ENCODE data around the gene ZFHX2.
"Not testable (repeated sequence)": the region's sequence is repeated elsewhere in the genome, so short reads cannot be mapped to it uniquely, and the experiment has no call there.

Gene ZFHX2

DNA sequence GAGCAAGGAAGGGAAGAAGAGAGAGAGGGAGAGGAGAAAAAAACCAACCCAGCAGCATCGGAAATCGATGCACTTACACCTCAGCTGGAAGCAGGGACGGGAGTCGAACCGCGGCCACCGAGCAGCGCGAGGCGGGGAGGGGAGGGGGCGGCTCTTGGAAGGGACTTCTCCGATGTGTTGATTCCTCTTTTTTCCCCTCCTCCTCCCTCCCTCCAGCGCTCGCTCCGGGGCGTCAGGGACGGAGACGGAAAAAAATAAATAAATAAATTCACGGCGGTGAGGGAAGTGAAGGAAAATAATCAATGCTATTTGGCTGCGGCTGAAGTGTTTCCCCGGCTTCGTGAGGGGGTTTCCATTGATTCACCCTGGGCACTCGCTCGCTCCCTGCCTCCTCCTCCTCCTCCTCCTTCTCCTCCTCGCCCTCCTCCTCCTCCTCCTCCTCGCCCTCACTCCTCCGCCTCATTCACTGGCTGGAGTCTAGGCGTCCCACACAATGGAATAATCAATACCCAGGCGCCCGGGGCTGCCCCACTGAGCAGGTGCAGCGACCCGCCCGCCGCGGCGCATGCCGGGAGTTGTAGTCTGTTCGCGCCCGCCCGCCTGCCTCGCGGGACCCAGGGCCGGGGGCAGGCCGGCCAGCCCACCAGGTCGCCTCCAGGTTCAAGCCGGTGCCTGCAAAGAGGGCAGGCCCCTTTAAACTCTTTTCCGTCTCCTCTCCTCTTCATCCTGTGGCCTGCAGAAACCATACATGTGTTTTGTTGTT is at the start of gene ZFHX2:
ZFHX2 (minus strand) TSS at position 500 of the 763 bp plus-strand sequence. CDS start 16,440 bp downstream, outside the sequence.
- Histone ChIP-seq H2AFZ (ENCODE audit: low read depth, low read length) (peak within 1 kb of the TSS; percentile 85), H3K4me1 (ENCODE audit: insufficient read depth, low read length) (peaks cover 37% of the 10 kb centered on the region), H3K9ac (ENCODE audit: low read depth, low read length) (peak within 1 kb of the TSS; percentile 67), H3K4me2 (ENCODE audit: insufficient read depth, low read length) (peak within 1 kb of the TSS; percentile 89), H3K9me3 (ENCODE audit: insufficient read depth, low read length, severe bottlenecking) (no peaks in the 10 kb centered on the region), H3K27ac (ENCODE audit: low read length) (peak within 1 kb of the TSS; percentile 60), H4K20me1 (ENCODE audit: insufficient read depth, low read length) (no peaks in the 10 kb centered on the region), H3K79me2 (ENCODE audit: insufficient read depth, low read length) (peaks cover 16% of the 10 kb centered on the region), H3K4me3 (ENCODE audit: low read depth in 1 of 2, low read length in 2 of 2) (peak within 1 kb of the TSS; percentile 49 to 74), H3K36me3 (ENCODE audit: insufficient read depth, low read length) (no peaks in the 10 kb centered on the region; the same call in 1 of the 2 replicates), H3K27me3 (ENCODE audit: insufficient read depth, low read length, poor library complexity) (no peaks in the 10 kb centered on the region)
- TF ChIP-seq EZH2 (IDR thresholded peaks at IDR 0.05; ENCODE audit: borderline replicate concordance, low read depth, low read length, severe bottlenecking), result no peak
- TF ChIP-seq, protein P1, sequence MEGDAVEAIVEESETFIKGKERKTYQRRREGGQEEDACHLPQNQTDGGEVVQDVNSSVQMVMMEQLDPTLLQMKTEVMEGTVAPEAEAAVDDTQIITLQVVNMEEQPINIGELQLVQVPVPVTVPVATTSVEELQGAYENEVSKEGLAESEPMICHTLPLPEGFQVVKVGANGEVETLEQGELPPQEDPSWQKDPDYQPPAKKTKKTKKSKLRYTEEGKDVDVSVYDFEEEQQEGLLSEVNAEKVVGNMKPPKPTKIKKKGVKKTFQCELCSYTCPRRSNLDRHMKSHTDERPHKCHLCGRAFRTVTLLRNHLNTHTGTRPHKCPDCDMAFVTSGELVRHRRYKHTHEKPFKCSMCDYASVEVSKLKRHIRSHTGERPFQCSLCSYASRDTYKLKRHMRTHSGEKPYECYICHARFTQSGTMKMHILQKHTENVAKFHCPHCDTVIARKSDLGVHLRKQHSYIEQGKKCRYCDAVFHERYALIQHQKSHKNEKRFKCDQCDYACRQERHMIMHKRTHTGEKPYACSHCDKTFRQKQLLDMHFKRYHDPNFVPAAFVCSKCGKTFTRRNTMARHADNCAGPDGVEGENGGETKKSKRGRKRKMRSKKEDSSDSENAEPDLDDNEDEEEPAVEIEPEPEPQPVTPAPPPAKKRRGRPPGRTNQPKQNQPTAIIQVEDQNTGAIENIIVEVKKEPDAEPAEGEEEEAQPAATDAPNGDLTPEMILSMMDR (IDR thresholded peaks at IDR 0.05; ENCODE audit: borderline replicate concordance, extremely low read depth, low read length, poor library complexity, severe bottlenecking), result no peak
- DNase-seq (peak; percentile 83), ATAC-seq (ENCODE audit: insufficient read depth, low read depth) (peak; percentile 75)

DNA sequence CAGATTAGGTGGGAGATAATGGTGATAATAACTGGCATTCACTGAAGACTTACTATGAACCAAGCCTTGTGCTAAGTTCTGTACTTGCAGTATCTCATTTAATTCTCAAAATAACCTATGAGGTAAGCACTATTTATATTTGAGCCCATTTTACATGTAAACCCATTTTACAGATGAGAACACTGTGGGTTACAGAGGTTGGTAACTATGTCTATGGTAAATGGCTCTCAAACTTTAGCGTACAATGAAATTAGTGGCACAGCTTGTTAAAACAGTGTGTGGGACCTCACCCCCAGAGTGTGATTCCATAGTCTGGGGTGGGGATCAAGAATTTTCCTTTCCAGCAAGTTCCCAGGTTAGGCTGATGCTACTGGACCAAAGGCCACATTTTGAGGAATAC is 49.2 kb upstream of the ZFHX2 start:
- ATAC-seq (ENCODE audit: insufficient read depth, low read depth), result no peak
- no peaks in the 10 kb centered on the region for H3K9me3 ChIP-seq (ENCODE audit: insufficient read depth, low read length, severe bottlenecking)
- no peak overlapping the region for H2AFZ ChIP-seq (ENCODE audit: low read depth, low read length)

DNA sequence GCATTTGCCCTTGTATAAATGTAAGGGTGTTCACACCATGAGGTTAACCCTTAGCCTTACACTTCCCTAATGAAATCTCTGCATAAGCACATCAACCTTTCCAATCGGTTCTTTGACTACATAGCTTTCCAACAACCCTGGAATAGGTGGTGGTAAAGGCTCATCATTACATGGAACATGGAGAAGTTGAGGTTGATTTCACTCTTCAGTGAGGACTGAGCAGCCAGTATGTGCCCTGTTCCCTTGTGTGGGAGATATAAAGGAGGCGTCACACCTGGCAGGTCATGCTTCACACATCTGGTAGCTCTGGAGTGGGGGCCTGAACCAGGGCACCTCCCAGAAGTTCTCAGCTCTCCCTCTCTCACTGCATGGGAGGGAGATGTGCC is 48.8 kb upstream of the ZFHX2 start:
- H4K20me1 ChIP-seq (ENCODE audit: insufficient read depth, low read length), result no peaks in the 10 kb centered on the region
- H2AFZ ChIP-seq (ENCODE audit: low read depth, low read length), result no peak overlapping the region
- H3K36me3 ChIP-seq (ENCODE audit: insufficient read depth, low read length), result no peaks in the 10 kb centered on the region
- H3K4me1 ChIP-seq (ENCODE audit: insufficient read depth, low read length), result no peaks in the 10 kb centered on the region
- no peak overlapping the region for H3K27ac ChIP-seq (ENCODE audit: low read length)
- H3K9ac ChIP-seq (ENCODE audit: low read depth, low read length), result no peak overlapping the region
- DNase-seq (no peak), ATAC-seq (ENCODE audit: insufficient read depth, low read depth) (no peak)
- H3K27me3 ChIP-seq (ENCODE audit: insufficient read depth, low read length, poor library complexity), result no peaks in the 10 kb centered on the region
- no peaks in the 10 kb centered on the region for H3K79me2 ChIP-seq (ENCODE audit: insufficient read depth, low read length)
- no peak overlapping the region for H3K4me2 ChIP-seq (ENCODE audit: insufficient read depth, low read length)
- no peak overlapping the region for H3K4me3 ChIP-seq (ENCODE audit: low read depth in 1 of 2, low read length in 2 of 2)
- TF ChIP-seq, protein P1 (IDR thresholded peaks at IDR 0.05; ENCODE audit: borderline replicate concordance, extremely low read depth, low read length, poor library complexity, severe bottlenecking), result no peak
- TF ChIP-seq EZH2 (IDR thresholded peaks at IDR 0.05; ENCODE audit: borderline replicate concordance, low read depth, low read length, severe bottlenecking), result no peak
- no peaks in the 10 kb centered on the region for H3K9me3 ChIP-seq (ENCODE audit: insufficient read depth, low read length, severe bottlenecking)

More for the DNA sequence above, 49.2 kb upstream of the ZFHX2 start:
- Histone ChIP-seq H3K4me3 (ENCODE audit: low read depth in 1 of 2, low read length in 2 of 2) (no peak overlapping the region), H3K4me2 (ENCODE audit: insufficient read depth, low read length) (no peak overlapping the region), H3K9ac (ENCODE audit: low read depth, low read length) (no peak overlapping the region), H4K20me1 (ENCODE audit: insufficient read depth, low read length) (no peaks in the 10 kb centered on the region), H3K36me3 (ENCODE audit: insufficient read depth, low read length) (no peaks in the 10 kb centered on the region), H3K79me2 (ENCODE audit: insufficient read depth, low read length) (no peaks in the 10 kb centered on the region), H3K4me1 (ENCODE audit: insufficient read depth, low read length) (no peaks in the 10 kb centered on the region), H3K27ac (ENCODE audit: low read length) (no peak overlapping the region), H3K27me3 (ENCODE audit: insufficient read depth, low read length, poor library complexity) (no peaks in the 10 kb centered on the region)
- no peak for TF ChIP-seq EZH2 (IDR thresholded peaks at IDR 0.05; ENCODE audit: borderline replicate concordance, low read depth, low read length, severe bottlenecking)
- TF ChIP-seq, protein P1 (IDR thresholded peaks at IDR 0.05; ENCODE audit: borderline replicate concordance, extremely low read depth, low read length, poor library complexity, severe bottlenecking), result no peak
- no peak for DNase-seq

DNA sequence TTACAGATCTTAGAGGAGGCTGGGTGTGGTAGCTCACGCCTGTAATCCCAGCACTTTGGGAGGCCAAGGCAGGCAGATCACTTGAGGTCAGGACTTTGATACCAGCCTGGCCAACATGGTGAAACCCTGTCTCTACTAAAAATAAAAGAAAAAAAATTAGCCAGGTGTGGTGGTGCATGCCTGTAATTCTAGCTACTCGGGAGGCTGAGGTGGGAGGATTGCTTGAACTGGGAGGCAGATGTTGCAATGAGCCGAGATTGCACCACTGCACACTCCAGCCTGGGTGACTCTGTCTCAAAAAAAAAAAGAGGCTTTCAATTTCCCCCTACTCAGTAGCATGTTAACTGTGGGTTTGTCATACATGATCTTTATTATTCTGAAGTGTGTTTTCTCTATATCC is 42.6 kb upstream of the ZFHX2 start:
- not testable (repeated sequence) for H3K9ac ChIP-seq (ENCODE audit: low read depth, low read length); ATAC-seq (ENCODE audit: insufficient read depth, low read depth); H3K27me3 ChIP-seq (ENCODE audit: insufficient read depth, low read length, poor library complexity); H3K4me3 ChIP-seq (ENCODE audit: low read depth in 1 of 2, low read length in 2 of 2); DNase-seq; H4K20me1 ChIP-seq (ENCODE audit: insufficient read depth, low read length); H3K79me2 ChIP-seq (ENCODE audit: insufficient read depth, low read length); H3K4me2 ChIP-seq (ENCODE audit: insufficient read depth, low read length); H2AFZ ChIP-seq (ENCODE audit: low read depth, low read length); H3K36me3 ChIP-seq (ENCODE audit: insufficient read depth, low read length); H3K4me1 ChIP-seq (ENCODE audit: insufficient read depth, low read length); H3K27ac ChIP-seq (ENCODE audit: low read length); H3K9me3 ChIP-seq (ENCODE audit: insufficient read depth, low read length, severe bottlenecking)
